Caki2 (cell line): ENCODE data around the gene SLC22A16. TPM values are rescaled to one million over a fixed set of nuclear protein-coding genes. Genes with fewer than 3 reads are reported as not detected.

ENCODE experiments used
- DNase-seq: peaks from one replicate; pipeline ENCODE4 v3.0.0-alpha.2; 2015; ENCODE audit warnings: low read depth
- in situ Hi-C: cut with HindIII; loops from 2 replicates; pipeline ENCODE4 v1.10.0; 2016; ENCODE audit warnings: low sequenced_read_pairs, low pct_unique_long_range_greater_than_20kb, mixed read lengths
- total RNA-seq: library from RNA; depleted of rRNA; stranded (reverse); fragments of >200 nt; shearing (Covaris generic); gene quantifications from 2 replicates; pipeline ENCODE4 v1.2.3, GENCODE V29; 2014; ENCODE audit warnings: low replicate concordance

The SLC22A16 gene
- total RNA-seq, 1 experiment from 2014 or later = not detected

- no peak for DNase-seq
- in situ Hi-C loops = no loop called here
Observed at GRCh38 chr6:110419028-110419739, 57.2 kb downstream of the SLC22A16 start.

GRCh38 chr6:110418594-110418993 is 57.8 kb downstream of the SLC22A16 start:
- in situ Hi-C loops = no loop called here

GRCh38 chr6:110415086-110415916 is 61.1 kb downstream of the SLC22A16 start, which contains the start of gene DDO:
DDO (minus strand) TSS chr6:110415575; CDS start chr6:110413462, 2,113 bp downstream.
- DNase-seq = peak; percentile 74
- in situ Hi-C loops = no loop called here

More at GRCh38 chr6:110418594-110418993, 57.8 kb downstream of the SLC22A16 start:
- no peak for DNase-seq

- no peak for DNase-seq
- in situ Hi-C loops = no loop called here
Observed at GRCh38 chr6:110414669-110415068, 61.7 kb downstream of the SLC22A16 start.

GRCh38 chr6:110412360-110412759 is 64.1 kb downstream of the SLC22A16 start:
- in situ Hi-C loops = no loop called here
- no peak for DNase-seq

- DNase-seq = no peak
- in situ Hi-C loops = no loop called here
Observed at GRCh38 chr6:110410511-110410910, 65.9 kb downstream of the SLC22A16 start.

GRCh38 chr6:110409794-110410193 is 66.6 kb downstream of the SLC22A16 start:
- in situ Hi-C loops = no loop called here

GRCh38 chr6:110408901-110409300 is 67.5 kb downstream of the SLC22A16 start:
- in situ Hi-C loops = no loop called here

More at GRCh38 chr6:110409794-110410193, 66.6 kb downstream of the SLC22A16 start:
- DNase-seq = no peak

GRCh38 chr6:110404607-110405006 is 71.8 kb downstream of the SLC22A16 start:
- no peak for DNase-seq
- in situ Hi-C loops = no loop called here

More at GRCh38 chr6:110408901-110409300, 67.5 kb downstream of the SLC22A16 start:
- DNase-seq = no peak

GRCh38 chr6:110401585-110402176 is 74.7 kb downstream of the SLC22A16 start:
- DNase-seq = no peak
- in situ Hi-C loops = no loop called here

GRCh38 chr6:110400208-110400607 is 76.2 kb downstream of the SLC22A16 start:
- DNase-seq = no peak
- in situ Hi-C loops = no loop called here

- in situ Hi-C loops = no loop called here
- DNase-seq = no peak
Observed at GRCh38 chr6:110399219-110400071, 77.0 kb downstream of the SLC22A16 start.

- in situ Hi-C loops = no loop called here
Observed at GRCh38 chr6:110398778-110399177, 77.6 kb downstream of the SLC22A16 start.

GRCh38 chr6:110395221-110395620 is 81.2 kb downstream of the SLC22A16 start:
- in situ Hi-C loops = no loop called here

More at GRCh38 chr6:110398778-110399177, 77.6 kb downstream of the SLC22A16 start:
- DNase-seq = no peak

GRCh38 chr6:110394409-110394808 is 82.0 kb downstream of the SLC22A16 start:
- in situ Hi-C loops = no loop called here
- no peak for DNase-seq

More at GRCh38 chr6:110395221-110395620, 81.2 kb downstream of the SLC22A16 start:
- DNase-seq = no peak

- in situ Hi-C loops = no loop called here
Observed at GRCh38 chr6:110392727-110393126, 83.7 kb downstream of the SLC22A16 start.

GRCh38 chr6:110390404-110390803 is 86.0 kb downstream of the SLC22A16 start:
- no peak for DNase-seq
- in situ Hi-C loops = no loop called here

More at GRCh38 chr6:110392727-110393126, 83.7 kb downstream of the SLC22A16 start:
- DNase-seq = no peak
